ENCODE results near the gene KCNQ4.

DNA sequence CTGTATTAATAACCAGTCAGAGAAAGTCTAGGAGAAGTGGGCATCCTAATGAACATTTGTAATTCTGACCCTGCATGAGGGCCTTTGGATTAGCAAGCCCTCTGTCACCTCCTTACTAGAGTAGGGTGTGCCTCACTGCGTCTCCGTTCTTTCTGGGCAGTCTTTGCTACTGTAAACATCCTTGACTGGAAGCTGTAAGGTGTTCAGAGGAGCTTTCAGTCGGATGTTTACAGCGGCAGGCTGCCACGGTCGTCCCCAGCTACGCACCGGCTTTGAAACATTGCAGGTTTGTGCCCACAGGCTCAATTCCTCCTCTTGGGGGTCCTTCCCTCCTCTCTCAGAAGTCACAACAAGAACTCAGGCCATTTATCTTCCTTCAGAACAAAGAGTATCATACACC lies 29.4 kb upstream of the KCNQ4 start:
- TF ChIP-seq, protein P1, sequence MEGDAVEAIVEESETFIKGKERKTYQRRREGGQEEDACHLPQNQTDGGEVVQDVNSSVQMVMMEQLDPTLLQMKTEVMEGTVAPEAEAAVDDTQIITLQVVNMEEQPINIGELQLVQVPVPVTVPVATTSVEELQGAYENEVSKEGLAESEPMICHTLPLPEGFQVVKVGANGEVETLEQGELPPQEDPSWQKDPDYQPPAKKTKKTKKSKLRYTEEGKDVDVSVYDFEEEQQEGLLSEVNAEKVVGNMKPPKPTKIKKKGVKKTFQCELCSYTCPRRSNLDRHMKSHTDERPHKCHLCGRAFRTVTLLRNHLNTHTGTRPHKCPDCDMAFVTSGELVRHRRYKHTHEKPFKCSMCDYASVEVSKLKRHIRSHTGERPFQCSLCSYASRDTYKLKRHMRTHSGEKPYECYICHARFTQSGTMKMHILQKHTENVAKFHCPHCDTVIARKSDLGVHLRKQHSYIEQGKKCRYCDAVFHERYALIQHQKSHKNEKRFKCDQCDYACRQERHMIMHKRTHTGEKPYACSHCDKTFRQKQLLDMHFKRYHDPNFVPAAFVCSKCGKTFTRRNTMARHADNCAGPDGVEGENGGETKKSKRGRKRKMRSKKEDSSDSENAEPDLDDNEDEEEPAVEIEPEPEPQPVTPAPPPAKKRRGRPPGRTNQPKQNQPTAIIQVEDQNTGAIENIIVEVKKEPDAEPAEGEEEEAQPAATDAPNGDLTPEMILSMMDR (conservative IDR thresholded peaks at IDR 0.05; ENCODE audit: low read depth in 2 of 2) = no peak
- no peak for TF ChIP-seq POLR2AphosphoS5 (IDR thresholded peaks at IDR 0.05; ENCODE audit: low read depth)
- no peak for TF ChIP-seq EZH2 (IDR thresholded peaks at IDR 0.05; ENCODE audit: low read depth, unreplicated experiment)
- TF ChIP-seq, protein P2, sequence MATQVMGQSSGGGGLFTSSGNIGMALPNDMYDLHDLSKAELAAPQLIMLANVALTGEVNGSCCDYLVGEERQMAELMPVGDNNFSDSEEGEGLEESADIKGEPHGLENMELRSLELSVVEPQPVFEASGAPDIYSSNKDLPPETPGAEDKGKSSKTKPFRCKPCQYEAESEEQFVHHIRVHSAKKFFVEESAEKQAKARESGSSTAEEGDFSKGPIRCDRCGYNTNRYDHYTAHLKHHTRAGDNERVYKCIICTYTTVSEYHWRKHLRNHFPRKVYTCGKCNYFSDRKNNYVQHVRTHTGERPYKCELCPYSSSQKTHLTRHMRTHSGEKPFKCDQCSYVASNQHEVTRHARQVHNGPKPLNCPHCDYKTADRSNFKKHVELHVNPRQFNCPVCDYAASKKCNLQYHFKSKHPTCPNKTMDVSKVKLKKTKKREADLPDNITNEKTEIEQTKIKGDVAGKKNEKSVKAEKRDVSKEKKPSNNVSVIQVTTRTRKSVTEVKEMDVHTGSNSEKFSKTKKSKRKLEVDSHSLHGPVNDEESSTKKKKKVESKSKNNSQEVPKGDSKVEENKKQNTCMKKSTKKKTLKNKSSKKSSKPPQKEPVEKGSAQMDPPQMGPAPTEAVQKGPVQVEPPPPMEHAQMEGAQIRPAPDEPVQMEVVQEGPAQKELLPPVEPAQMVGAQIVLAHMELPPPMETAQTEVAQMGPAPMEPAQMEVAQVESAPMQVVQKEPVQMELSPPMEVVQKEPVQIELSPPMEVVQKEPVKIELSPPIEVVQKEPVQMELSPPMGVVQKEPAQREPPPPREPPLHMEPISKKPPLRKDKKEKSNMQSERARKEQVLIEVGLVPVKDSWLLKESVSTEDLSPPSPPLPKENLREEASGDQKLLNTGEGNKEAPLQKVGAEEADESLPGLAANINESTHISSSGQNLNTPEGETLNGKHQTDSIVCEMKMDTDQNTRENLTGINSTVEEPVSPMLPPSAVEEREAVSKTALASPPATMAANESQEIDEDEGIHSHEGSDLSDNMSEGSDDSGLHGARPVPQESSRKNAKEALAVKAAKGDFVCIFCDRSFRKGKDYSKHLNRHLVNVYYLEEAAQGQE (IDR thresholded peaks at IDR 0.05; ENCODE audit: unreplicated experiment) = no peak
- no peak for TF ChIP-seq EZH2phosphoT487 (IDR thresholded peaks at IDR 0.05; ENCODE audit: unreplicated experiment)
- no peak for TF ChIP-seq CREB1 (CRISPR knock-in tag; IDR thresholded peaks at IDR 0.05; ENCODE audit: low read depth)
- no peak for TF ChIP-seq ZNF331 (CRISPR knock-in tag; IDR thresholded peaks at IDR 0.05; ENCODE audit: low read depth)
- no peak for TF ChIP-seq JUNB (IDR thresholded peaks at IDR 0.05; ENCODE audit: unreplicated experiment)

Measured in GM23338 (cell line).